Body of pancreas (tissue), 4 donors: Measurements from ENCODE around the gene ZNF365. TPM values are rescaled to one million over a fixed set of nuclear protein-coding genes. Genes with fewer than 3 reads are reported as not detected.
A peak's percentile ranks its signal among the peaks of the same experiment; 100 is the strongest.

Source experiments
- ATAC-seq: fragments of 150-250 bp; one replicate; pipeline ENCODE4 v1.9.1; 2016
- DNase-seq, 4 donors: peaks; one replicate each; pipeline ENCODE4 v3.0.0-alpha.2; 2019
- H3K27ac ChIP-seq, 4 donors: fragments of 200-600 bp; sonication (generic); 1 replicate in 3 of 4; 2 replicates in 1 of 4; pipeline versions ENCODE4 v1.5.1 to v1.6.1; 2016 to 2019; ENCODE audit warnings: mild to moderate bottlenecking in 1 of 4, mixed read lengths in 1 of 4, moderate library complexity in 1 of 4
- H3K27me3 ChIP-seq, 2 donors: fragments of 200-600 bp; sonication (generic); one replicate each; pipeline ENCODE4 v1.6.0; 2016; ENCODE audit warnings: mild to moderate bottlenecking in 1 of 2
- H3K36me3 ChIP-seq, 2 donors: fragments of 200-600 bp; sonication (generic); replicated peaks in 1 of 2; 2 replicates each; pipeline ENCODE4 v1.5.1; 2016; ENCODE audit warnings: low read depth in 2 of 2; ENCODE audit not compliant: insufficient read depth in 1 of 2
- H3K4me1 ChIP-seq: fragments of 200-600 bp; sonication (generic); one replicate; pipeline ENCODE4 v1.6.0; 2016
- H3K4me3 ChIP-seq, 2 donors: fragments of 200-600 bp; sonication (generic); 1 replicate in 1 of 2; 2 replicates in 1 of 2; pipeline ENCODE4 v1.5.1; 2016 to 2019
- H3K9me3 ChIP-seq, 3 donors: fragments of 200-600 bp; sonication (generic); 1 replicate in 2 of 3; 2 replicates in 1 of 3; pipeline ENCODE4 v1.5.1; 2016
- POLR2A ChIP-seq, 3 donors: fragments of 450-650 bp; IDR thresholded peaks; one replicate each; pipeline ENCODE4 v1.6.1; 2016; ENCODE audit warnings: antibody characterized with exemption in 3 of 3, mild to moderate bottlenecking in 2 of 3
- WGBS, 2 donors: methylation state at CpG; one replicate each; pipeline ENCODE4 v1.1.5; 2017; 5-methylcytosine and 5-hydroxymethylcytosine counted together
- intact Hi-C: fragments of 100-400 bp; cut with DNase I; formaldehyde crosslinking; loops from one replicate; pipeline ENCODE4 v1.15.1; 2023
- total RNA-seq, 2 donors: library from RNA; depleted of rRNA; stranded (reverse); fragments of >200 nt; gene quantifications; one replicate each; pipeline ENCODE4 v1.1.0, GENCODE V29; 2016
- TF ChIP-seq, protein P1 (sequence below), 7 experiments: fragments of 450-650 bp in 4 of 7; fragments of 200-600 bp in 3 of 7; sonication (generic) in 3 of 7; IDR thresholded peaks; one replicate each; pipeline ENCODE4 v1.5.1; 2016 to 2019; ENCODE audit warnings: antibody characterized with exemption in 7 of 7

ZNF365 gene
- total RNA-seq, 2 donors from 2014 or later, result 1.0 to 1.6 TPM

DNA sequence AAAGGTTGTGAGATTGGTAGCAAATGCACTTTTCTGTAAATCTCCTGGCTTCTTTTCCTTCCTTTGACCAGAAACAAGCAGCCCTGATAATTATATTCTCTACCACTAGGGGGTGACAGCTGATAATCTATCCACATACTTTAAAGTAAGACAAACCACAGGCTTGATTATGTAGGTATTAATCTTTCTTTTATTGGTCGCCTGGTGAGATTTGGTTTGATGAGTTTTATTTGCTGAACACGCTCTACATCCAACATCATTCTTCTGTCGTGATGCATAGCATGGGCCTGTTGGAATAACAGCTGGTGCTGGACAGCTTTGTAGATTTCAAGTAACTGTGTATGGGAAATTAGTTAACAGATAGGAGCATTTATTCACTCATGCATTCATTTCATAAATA, 63.5 kb downstream of the ZNF365 start:
- ATAC-seq (peak; percentile 62), DNase-seq (peak in 2 of 4 donors; percentile 14 to 30)
- 4 to 5% methylated on average over 3 of the region's 3 CpGs for WGBS, 2 donors
- Histone ChIP-seq H3K36me3 (no peaks in the 10 kb centered on the region), H3K9me3 (no peaks in the 10 kb centered on the region), H3K4me1 (no peaks in the 10 kb centered on the region), H3K27me3 (no peaks in the 10 kb centered on the region), H3K4me3 (no peak overlapping the region), H3K27ac (no peak overlapping the region)
- intact Hi-C loops, result no loop called here
- TF ChIP-seq, protein P1, sequence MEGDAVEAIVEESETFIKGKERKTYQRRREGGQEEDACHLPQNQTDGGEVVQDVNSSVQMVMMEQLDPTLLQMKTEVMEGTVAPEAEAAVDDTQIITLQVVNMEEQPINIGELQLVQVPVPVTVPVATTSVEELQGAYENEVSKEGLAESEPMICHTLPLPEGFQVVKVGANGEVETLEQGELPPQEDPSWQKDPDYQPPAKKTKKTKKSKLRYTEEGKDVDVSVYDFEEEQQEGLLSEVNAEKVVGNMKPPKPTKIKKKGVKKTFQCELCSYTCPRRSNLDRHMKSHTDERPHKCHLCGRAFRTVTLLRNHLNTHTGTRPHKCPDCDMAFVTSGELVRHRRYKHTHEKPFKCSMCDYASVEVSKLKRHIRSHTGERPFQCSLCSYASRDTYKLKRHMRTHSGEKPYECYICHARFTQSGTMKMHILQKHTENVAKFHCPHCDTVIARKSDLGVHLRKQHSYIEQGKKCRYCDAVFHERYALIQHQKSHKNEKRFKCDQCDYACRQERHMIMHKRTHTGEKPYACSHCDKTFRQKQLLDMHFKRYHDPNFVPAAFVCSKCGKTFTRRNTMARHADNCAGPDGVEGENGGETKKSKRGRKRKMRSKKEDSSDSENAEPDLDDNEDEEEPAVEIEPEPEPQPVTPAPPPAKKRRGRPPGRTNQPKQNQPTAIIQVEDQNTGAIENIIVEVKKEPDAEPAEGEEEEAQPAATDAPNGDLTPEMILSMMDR (IDR thresholded peaks at IDR 0.05), result peak; percentile 31 to 76 (median 68)
- TF ChIP-seq POLR2A (IDR thresholded peaks at IDR 0.05), result no peak

DNA sequence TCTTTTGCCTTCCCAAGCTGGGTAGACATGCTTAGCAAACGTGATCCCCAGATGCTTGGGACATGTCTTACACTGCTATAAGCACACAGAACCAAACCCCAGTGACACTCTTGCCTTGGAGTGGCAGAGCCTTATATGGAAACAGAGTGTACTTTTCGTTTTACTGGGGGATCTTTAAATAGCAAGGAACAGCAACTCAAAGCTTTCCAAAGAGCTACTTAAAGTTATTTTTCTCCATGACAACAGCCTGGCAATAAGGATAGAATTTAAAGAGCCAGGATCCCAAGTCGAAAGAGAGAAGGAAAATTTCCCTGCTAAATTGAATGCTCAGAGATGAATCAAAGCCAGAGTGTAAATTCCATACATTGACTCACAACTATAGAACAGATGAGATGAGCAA, 67.8 kb downstream of the ZNF365 start:
- Histone ChIP-seq H3K4me1 (no peaks in the 10 kb centered on the region), H3K4me3 (no peak overlapping the region), H3K27ac (no peak overlapping the region), H3K27me3 (no peaks in the 10 kb centered on the region), H3K9me3 (no peaks in the 10 kb centered on the region), H3K36me3 (no peaks in the 10 kb centered on the region)
- intact Hi-C loops, result no loop called here
- TF ChIP-seq, protein P1 (IDR thresholded peaks at IDR 0.05), result no peak
- DNase-seq (no peak), ATAC-seq (no peak)
- 28 to 39% methylated on average over 3 of the region's 3 CpGs for WGBS, 2 donors

DNA sequence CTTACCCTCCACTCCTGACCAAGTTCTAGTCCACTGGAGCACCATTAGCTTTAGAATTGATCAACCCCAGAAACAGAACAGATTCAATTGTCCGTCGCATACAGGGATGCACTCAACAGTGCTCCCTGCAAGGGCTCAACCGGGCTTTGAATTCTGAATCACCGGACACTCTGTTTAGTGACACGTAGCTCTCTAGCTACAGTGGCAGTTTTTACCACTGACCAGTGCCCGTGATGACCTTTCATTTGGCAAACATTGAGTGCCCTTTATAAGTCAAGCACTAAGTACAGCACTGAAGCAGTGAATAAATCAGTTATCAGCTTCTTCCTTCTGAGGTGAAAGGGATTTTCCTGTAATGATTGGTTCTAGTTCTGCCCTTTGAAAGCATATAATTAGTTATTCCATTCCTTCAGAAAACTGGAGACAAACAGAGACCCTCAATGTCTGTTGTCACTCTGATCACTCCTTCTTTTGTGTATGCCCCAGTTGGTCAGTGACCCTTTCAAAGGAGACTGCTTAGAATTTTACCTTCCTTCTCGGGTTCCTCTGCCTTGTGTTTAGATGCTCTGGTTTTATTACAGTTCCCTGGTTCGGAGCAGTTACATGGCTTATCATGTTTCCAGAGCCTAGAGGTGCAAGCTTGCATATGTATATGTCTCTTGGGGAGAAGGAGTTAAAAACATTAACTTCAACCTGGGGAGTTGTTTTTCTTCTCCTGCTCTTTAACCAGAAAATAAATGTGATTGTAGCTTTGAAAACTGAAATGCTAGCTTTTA, 68.9 kb downstream of the ZNF365 start:
- no peak overlapping the region for H3K27ac ChIP-seq

DNA sequence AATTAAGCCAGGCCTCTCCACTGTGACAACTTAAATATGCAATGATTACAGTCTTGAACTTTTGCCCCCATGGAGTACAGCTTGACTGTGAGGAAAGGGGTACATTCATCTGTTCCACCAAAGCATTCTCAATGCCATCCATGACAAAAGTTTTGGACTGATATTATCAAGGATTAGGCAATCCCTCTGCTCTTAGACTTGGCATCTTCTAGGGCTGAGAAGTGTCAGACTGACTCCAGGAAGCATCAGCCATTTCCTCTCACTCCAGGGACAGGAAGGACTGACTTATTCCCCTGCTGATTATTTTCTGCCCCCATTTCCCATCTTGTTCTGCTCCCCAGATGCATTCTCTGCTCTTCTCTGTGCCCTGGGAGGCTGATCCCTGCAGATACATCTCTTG, 69.7 kb downstream of the ZNF365 start:
- DNase-seq (no peak), ATAC-seq (no peak)
- Histone ChIP-seq H3K36me3 (no peaks in the 10 kb centered on the region), H3K4me1 (no peaks in the 10 kb centered on the region), H3K9me3 (no peaks in the 10 kb centered on the region), H3K27ac (no peak overlapping the region), H3K27me3 (no peaks in the 10 kb centered on the region), H3K4me3 (no peak overlapping the region)
- no peak for TF ChIP-seq POLR2A (IDR thresholded peaks at IDR 0.05)
- TF ChIP-seq, protein P1 (IDR thresholded peaks at IDR 0.05), result no peak
- intact Hi-C loops, result no loop called here

More for the DNA sequence above, 68.9 kb downstream of the ZNF365 start:
- Histone ChIP-seq H3K9me3 (no peaks in the 10 kb centered on the region), H3K36me3 (no peaks in the 10 kb centered on the region), H3K4me1 (no peaks in the 10 kb centered on the region), H3K4me3 (no peak overlapping the region), H3K27me3 (no peaks in the 10 kb centered on the region)
- TF ChIP-seq, protein P1 (IDR thresholded peaks at IDR 0.05), result no peak
- no peak for TF ChIP-seq POLR2A (IDR thresholded peaks at IDR 0.05)
- intact Hi-C loops, result no loop called here
- no peak for DNase-seq
- WGBS, 2 donors, result 70 to 74% methylated on average over 8 of the region's 8 CpGs
- no peak for ATAC-seq

DNA sequence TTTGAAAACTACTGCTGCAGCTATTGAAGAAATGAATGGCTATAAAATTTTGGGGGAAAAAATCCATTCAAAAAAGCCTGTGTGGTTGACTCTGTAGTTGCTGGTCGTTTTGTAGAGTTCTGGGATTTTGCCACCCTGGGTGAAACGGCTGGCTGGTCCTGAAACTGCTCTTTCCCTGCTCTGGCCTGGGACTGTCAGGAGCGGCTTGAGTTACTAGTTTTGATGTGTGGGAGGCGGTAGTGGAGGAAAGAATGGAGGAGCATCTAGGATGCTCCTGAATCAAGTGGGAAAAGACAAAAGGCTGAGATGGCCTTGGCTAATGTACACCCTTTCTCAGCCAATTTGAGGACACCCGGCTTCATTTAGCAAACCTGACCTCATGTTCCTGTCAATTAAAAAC, 72.5 kb downstream of the ZNF365 start:
- no peak overlapping the region for H3K27ac ChIP-seq
- WGBS, 2 donors, result 58 to 63% methylated on average over 5 of the region's 5 CpGs
- no peak for ATAC-seq
- no peaks in the 10 kb centered on the region for H3K36me3 ChIP-seq
- no peak for DNase-seq
- H3K9me3 ChIP-seq, result no peaks in the 10 kb centered on the region
- H3K4me1 ChIP-seq, result no peaks in the 10 kb centered on the region
- no peak for TF ChIP-seq POLR2A (IDR thresholded peaks at IDR 0.05)
- TF ChIP-seq, protein P1 (IDR thresholded peaks at IDR 0.05), result no peak
- H3K4me3 ChIP-seq, result no peak overlapping the region
- intact Hi-C loops, result no loop called here
- H3K27me3 ChIP-seq, result no peaks in the 10 kb centered on the region
